PC-9 (cell line): Measurements from ENCODE around the gene RER1.

Experiments
- CTCF ChIP-seq: fragments of 200-600 bp; sonication (generic); conservative IDR thresholded peaks from 2 replicates; pipeline ENCODE4 v1.6.1; 2017; ENCODE audit warnings: mixed run types, antibody characterized with exemption, mild to moderate bottlenecking, moderate library complexity
- EZH2 ChIP-seq: fragments of 200-600 bp; sonication (generic); IDR thresholded peaks from 2 replicates; pipeline ENCODE4 v1.8.0; 2017; ENCODE audit warnings: antibody characterized with exemption, low read depth

GRCh38 chr1:2400950-2401649, 9.5 kb downstream of the RER1 start:
- TF ChIP-seq CTCF (no peak), EZH2 (no peak)
